GM10266 (cell line): ENCODE results near the gene EMILIN2.
A peak's percentile ranks its signal among the peaks of the same experiment; 100 is the strongest.
"Not testable (repeated sequence)": the region's sequence is repeated elsewhere in the genome, so short reads cannot be mapped to it uniquely, and the experiment has no call there.

ENCODE experiments used
- DNase-seq: peaks from one replicate; pipeline ENCODE4 v3.0.0; 2012; ENCODE audit errors: extremely low spot score
- CTCF ChIP-seq: IDR thresholded peaks from 2 replicates; pipeline ENCODE4 v1.5.1; 2012; ENCODE audit warnings: mild to moderate bottlenecking, low read depth; ENCODE audit not compliant: control insufficient read depth, insufficient read depth; ENCODE audit errors: missing control alignments

EMILIN2 gene

GRCh38 chr18:2853926-2854664 lies 7.3 kb downstream of the EMILIN2 start:
- DNase-seq = peak; percentile 5
- no peak for TF ChIP-seq CTCF

- no peak for TF ChIP-seq CTCF
- DNase-seq = no peak
Observed at GRCh38 chr18:2854875-2855274, 8.1 kb downstream of the EMILIN2 start.

GRCh38 chr18:2855560-2856350 lies 8.9 kb downstream of the EMILIN2 start:
- TF ChIP-seq CTCF = no peak
- no peak for DNase-seq

GRCh38 chr18:2856547-2857170 lies 9.9 kb downstream of the EMILIN2 start:
- no peak for TF ChIP-seq CTCF
- DNase-seq = no peak

- no peak for TF ChIP-seq CTCF
- DNase-seq = no peak
Observed at GRCh38 chr18:2857491-2858131, 10.8 kb downstream of the EMILIN2 start.

- DNase-seq = not testable (repeated sequence)
Observed at GRCh38 chr18:2860397-2860796, 13.6 kb downstream of the EMILIN2 start.

GRCh38 chr18:2863997-2864396 lies 17.2 kb downstream of the EMILIN2 start:
- not testable (repeated sequence) for DNase-seq

- not testable (repeated sequence) for DNase-seq
Observed at GRCh38 chr18:2866465-2866864, 19.7 kb downstream of the EMILIN2 start.
